ENCODE results near the gene FBLIM1.

GRCh38 chr1:15718199-15718601 is 40.4 kb upstream of the FBLIM1 start:
- TF ChIP-seq ZNF263 (CRISPR knock-in tag; IDR thresholded peaks at IDR 0.05; ENCODE audit: low read depth), result no peak
- TF ChIP-seq NR2C2 (CRISPR knock-in tag; IDR thresholded peaks at IDR 0.05), result no peak
- no peak for TF ChIP-seq MYBL2 (CRISPR knock-in tag; IDR thresholded peaks at IDR 0.05)
- no peak for TF ChIP-seq NR3C1 (CRISPR knock-in tag; conservative IDR thresholded peaks at IDR 0.05; ENCODE audit: low read depth)
- TF ChIP-seq HMGXB4 (CRISPR knock-in tag; IDR thresholded peaks at IDR 0.05), result no peak
- no peak for TF ChIP-seq PRDM15 (CRISPR knock-in tag; IDR thresholded peaks at IDR 0.05)
- TF ChIP-seq CTCF (IDR thresholded peaks at IDR 0.05), result no peak
- no peak for TF ChIP-seq GABPB1 (CRISPR knock-in tag; IDR thresholded peaks at IDR 0.05)
- TF ChIP-seq ZNF138 (CRISPR knock-in tag; conservative IDR thresholded peaks at IDR 0.05), result no peak
- no peak for TF ChIP-seq AFF4 (CRISPR knock-in tag; IDR thresholded peaks at IDR 0.05; ENCODE audit: borderline replicate concordance)

Data from WTC11 (cell line).